ENCODE data around the gene DISC1.
"Not testable (repeated sequence)": the region's sequence is repeated elsewhere in the genome, so short reads cannot be mapped to it uniquely, and the experiment has no call there.

DISC1 gene

GRCh38 chr1:231667896-231668506, 41.4 kb downstream of the DISC1 start:
- DNase-seq (ENCODE audit: low read depth), result no peak

GRCh38 chr1:231668826-231669225, 42.2 kb downstream of the DISC1 start:
- no peak for DNase-seq (ENCODE audit: low read depth)

- not testable (repeated sequence) for DNase-seq (ENCODE audit: low read depth)
Measured at GRCh38 chr1:231669864-231670621, 43.5 kb downstream of the DISC1 start.

- no peak for DNase-seq (ENCODE audit: low read depth)
Measured at GRCh38 chr1:231670755-231671154, 44.2 kb downstream of the DISC1 start.

GRCh38 chr1:231674575-231674974, 48.0 kb downstream of the DISC1 start:
- no peak for DNase-seq (ENCODE audit: low read depth)

- DNase-seq (ENCODE audit: low read depth), result no peak
Measured at GRCh38 chr1:231676487-231676886, 49.9 kb downstream of the DISC1 start.

GRCh38 chr1:231677442-231677841, 50.9 kb downstream of the DISC1 start:
- DNase-seq (ENCODE audit: low read depth), result no peak

- DNase-seq (ENCODE audit: low read depth), result no peak
Measured at GRCh38 chr1:231678011-231678432, 51.4 kb downstream of the DISC1 start.

GRCh38 chr1:231679109-231679508, 52.5 kb downstream of the DISC1 start:
- no peak for DNase-seq (ENCODE audit: low read depth)

GRCh38 chr1:231681006-231681405, 54.4 kb downstream of the DISC1 start:
- DNase-seq (ENCODE audit: low read depth), result no peak

GRCh38 chr1:231682779-231683178, 56.2 kb downstream of the DISC1 start:
- no peak for DNase-seq (ENCODE audit: low read depth)

GRCh38 chr1:231683439-231684165, 57.0 kb downstream of the DISC1 start:
- DNase-seq (ENCODE audit: low read depth), result no peak

GRCh38 chr1:231684356-231685244, 58.0 kb downstream of the DISC1 start:
- DNase-seq (ENCODE audit: low read depth), result no peak

- DNase-seq (ENCODE audit: low read depth), result no peak
Measured at GRCh38 chr1:231686384-231686783, 59.8 kb downstream of the DISC1 start.

- DNase-seq (ENCODE audit: low read depth), result no peak
Measured at GRCh38 chr1:231688989-231689388, 62.4 kb downstream of the DISC1 start.

- no peak for DNase-seq (ENCODE audit: low read depth)
Measured at GRCh38 chr1:231690059-231690458, 63.5 kb downstream of the DISC1 start.

GRCh38 chr1:231691618-231692259, 65.1 kb downstream of the DISC1 start:
- no peak for DNase-seq (ENCODE audit: low read depth)

- no peak for DNase-seq (ENCODE audit: low read depth)
Measured at GRCh38 chr1:231693361-231694074, 66.9 kb downstream of the DISC1 start.

- no peak for DNase-seq (ENCODE audit: low read depth)
Measured at GRCh38 chr1:231694075-231694431, 67.5 kb downstream of the DISC1 start.

GRCh38 chr1:231694465-231695077, 68.0 kb downstream of the DISC1 start:
- no peak for DNase-seq (ENCODE audit: low read depth)

Measured in GM04504 (cell line).